GM21367 (cell line): ENCODE data around the gene LMO3.

ENCODE experiments used
- ATAC-seq: cut with Tn5 transposase; IDR thresholded peaks from one replicate; pipeline ENCODE4 v1.9.1; 2021; ENCODE audit not compliant: unreplicated experiment

Gene LMO3

DNA sequence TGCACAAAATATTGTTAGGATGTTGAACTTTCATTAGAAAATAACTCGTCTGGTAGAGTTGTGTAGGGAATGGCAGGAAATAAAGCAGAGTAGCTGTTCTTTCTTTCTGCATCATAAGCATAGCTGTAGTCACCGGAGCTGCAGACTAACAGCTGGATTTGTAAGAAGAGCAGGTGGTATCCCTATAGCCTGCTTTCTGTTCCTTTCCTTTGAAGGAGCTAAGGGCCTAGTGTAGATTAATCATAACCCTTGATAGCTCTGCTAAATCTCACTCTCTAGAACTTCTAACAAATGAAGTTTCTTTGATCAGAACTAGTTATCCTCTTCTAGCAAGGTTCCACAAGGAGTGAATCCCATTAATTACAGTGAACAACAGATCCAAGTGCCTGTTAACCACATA lies 3.5 kb downstream of the LMO3 start:
- no peak for ATAC-seq

DNA sequence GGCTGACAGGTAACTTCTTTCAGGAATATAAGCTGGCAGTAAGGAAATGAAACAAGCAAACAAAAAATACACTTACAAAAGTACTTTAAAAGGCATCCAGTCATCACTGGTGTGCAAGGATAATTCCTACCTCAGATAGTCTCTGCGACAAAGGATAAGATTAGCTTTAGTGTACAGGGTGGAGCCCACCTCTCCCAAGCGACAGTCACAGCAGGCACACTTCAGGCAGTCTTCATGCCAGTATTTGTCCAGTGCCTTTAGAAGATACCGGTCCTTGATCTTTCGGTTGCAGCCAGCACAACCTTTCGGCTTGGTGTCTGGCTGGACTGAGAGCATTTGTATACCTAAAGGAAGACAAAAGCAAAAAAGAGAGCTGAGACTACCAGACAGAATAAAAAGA lies 5.4 kb downstream of the LMO3 start:
- no peak for ATAC-seq

DNA sequence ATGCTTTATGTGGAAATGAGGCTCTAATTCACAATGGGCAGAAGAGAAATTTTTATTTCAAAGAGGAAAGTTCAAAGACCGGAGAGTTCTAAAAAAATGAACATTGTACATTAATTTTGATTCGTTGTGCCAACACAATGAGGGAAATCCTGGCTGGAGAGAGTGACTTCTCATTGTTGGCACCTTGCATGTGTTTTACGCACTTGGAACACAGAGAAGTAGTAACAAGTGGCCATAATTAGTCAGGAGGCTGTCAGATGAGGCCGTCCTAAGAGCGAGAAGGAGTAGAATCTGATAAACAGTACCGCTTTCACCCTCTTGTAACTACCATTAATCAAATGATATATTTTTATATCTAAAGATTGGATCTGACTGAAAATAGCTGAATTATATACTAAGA lies 6.9 kb downstream of the LMO3 start:
- ATAC-seq: no peak

DNA sequence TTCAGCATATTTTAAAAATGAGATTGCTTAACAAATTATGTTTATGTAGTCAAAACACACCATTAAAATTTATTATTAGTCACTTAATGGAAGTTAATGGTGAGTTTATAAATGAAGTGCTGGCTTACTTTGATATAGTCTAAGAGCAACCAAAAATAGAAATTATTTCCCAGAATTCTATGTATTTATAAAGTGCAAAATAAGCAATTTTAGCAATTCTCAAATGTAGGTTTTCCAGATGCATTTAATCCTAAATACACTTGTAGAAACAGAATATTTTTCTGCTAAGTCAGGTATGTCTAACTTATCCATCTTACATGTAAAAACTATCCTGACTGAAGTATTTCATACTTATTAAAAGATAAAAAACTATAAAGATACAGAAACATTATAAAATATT lies 11.2 kb downstream of the LMO3 start:
- ATAC-seq: no peak

DNA sequence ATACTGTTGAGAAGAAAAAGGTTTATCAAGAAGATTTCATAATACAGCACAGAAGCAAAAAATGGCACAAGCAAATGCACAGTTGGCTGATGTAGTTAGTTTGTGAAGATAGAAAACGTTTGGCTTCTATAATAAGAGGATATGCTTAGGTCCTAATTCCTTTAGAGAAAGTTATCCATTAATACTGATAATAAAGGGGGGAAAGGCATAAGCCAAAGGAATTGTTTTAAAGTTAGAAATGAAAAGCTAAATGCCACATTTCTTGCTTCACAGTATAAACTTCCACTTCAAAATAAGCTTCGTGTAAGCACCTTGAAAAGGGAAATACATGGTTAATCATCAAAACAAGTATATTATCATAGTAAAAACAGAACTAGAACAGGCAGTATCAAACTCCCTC lies 12.4 kb downstream of the LMO3 start:
- no peak for ATAC-seq

DNA sequence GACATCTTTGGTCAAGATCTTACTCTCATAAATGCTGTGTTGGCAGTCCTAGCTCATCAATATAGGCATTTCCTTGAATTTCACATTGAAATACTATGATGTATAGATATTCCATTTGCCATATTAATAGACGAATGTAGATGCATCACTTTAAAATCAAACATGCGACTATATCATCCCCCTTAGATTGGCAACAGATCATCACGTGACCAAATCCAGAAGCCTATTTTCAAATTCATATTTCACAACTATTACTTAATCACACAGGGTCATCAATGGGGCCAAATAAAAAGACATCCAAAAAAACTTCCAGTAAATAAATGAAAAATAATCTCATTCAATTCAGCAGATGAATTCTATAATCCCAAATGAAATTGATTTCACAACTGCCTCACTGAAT lies 15.3 kb downstream of the LMO3 start:
- no peak for ATAC-seq

DNA sequence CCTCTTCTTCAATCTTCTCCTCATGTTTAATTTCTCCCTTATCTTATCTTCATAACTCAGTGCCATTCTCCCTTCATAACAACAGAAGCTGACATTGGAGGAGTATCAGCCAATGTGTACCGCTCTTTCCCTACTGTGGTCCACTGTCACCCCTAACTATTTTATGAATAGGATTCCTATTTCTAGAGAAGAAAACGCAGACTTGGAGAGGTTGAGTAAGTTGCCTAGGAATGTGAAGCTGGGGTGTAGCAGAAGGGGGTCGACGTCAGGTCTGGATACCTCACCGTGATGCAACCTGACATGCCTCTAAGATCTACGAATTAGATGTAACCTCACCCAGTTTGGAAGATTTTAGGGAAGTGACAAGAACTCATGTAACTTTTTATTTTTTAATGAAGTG lies 17.1 kb downstream of the LMO3 start:
- no peak for ATAC-seq

DNA sequence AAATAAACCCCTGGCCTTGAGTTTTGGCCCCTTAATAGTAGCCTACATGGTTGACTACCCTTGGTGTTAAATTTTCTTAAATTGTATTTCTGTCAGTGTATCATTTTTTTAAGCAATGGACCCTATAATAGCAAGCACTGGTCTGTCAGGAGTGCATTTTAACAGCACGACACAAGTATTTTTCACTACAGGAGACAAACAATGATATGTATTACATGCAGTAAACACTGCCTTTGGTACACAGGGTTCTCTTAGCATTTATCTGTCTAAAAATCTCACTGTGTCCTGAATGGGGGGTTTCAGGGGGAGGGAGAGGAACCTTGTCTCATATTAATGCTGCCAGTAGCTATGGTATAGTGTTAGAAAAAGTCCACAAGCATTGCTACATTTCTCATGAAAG lies 18.4 kb downstream of the LMO3 start:
- ATAC-seq: no peak

DNA sequence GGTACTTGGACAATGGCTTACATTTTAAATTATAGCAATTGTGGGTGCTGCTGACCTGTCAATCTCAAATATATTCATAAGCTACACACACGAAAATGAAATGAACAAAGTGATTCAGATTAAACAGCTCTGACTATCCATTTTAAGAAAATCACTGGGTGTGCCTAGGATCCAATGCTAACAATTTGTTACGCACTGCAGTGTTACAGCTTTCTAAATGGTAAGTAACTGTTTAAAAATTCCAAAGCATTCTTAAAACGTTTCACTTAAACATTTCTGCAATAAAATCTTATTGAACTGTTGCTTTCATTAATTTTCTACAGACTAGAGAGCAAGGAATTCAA lies 18.9 kb downstream of the LMO3 start:
- no peak for ATAC-seq

DNA sequence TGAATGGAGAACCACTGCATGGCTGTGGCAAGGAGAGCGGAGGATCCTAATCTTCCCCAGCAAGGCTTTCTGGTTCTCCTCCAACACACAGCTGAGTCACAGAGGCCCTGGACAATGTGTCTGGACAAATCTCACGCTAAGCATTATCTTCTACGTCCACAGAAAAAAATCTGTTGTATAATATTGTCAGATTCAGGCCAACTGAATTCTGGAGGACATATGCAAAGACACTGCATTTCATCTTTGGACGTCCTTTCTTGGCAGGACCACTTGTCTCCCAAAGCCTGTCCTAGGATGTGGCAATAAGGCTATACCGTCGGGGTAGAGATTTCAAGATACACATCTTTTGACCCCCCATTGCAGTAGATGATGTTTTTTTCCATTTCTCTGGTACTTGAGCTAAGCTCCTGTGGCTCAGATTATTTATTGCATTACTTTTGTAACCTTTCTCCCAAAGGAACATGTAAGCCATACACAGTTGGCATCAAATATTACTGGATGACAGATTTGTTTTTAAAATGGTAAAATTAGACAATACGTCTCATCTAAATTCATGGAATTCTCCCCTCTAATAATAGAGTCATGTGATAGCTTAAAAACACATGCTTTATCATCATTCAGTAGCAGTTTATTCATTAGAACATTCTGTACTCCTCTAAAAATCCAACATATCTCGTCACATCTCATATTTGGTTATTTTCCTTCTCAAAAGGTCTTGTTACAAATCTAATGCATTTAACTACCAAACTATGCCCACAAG lies 19.4 kb downstream of the LMO3 start:
- ATAC-seq: no peak

DNA sequence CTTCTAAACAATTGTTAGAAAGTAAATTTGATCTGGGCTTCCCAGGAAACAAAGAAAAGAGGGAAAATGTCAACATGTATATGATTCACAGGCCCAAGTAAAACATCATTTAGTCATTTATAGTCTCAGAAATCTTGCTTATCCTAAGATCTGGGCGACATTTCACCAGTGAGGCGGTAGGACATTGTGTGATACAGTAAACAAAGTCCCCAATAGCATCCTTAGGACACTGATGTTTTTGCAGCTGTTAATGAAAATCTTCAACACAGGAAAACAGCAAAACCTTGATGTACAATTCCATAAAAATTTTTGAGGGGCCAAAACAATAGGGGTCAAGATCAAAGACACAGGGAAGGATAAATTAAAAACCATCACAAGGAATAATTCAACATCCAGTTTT lies 20.2 kb downstream of the LMO3 start:
- no peak for ATAC-seq

DNA sequence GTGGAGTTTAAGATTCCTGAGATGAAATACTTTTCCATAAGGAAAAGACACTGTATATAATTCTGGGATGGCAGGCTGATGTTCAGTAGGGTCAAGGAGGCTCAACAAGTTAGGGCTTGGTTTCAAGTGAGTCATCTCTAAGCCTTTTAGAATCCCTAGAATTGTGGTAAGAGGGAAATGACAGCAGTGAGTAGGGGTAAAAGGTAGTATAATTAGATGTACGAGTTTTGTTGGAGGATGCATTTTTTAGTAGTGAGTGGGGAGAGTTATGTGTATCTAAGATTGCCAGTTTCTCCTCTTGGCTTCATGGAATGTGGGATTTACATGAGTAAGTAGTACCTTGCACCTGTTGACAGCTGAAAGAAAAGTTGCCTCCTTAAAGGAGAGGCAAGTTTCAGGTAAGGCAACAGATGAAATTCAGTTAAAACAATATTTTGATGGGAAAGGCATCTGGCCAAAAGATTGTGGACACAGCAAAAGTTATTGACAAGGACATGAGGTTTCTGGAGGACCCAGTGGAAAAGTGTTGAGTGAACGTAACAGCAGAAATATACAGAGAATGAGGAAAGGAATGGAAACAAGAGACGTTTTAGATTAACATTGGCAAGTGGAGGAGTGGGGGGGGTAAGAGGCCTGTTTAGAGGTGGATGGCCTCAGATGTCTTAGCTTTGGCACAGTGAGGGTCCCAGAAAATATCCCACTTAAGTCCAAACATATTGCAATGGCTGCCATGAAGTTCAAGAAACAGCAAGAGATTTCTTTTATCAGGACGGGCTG lies 21.8 kb downstream of the LMO3 start:
- no peak for ATAC-seq

DNA sequence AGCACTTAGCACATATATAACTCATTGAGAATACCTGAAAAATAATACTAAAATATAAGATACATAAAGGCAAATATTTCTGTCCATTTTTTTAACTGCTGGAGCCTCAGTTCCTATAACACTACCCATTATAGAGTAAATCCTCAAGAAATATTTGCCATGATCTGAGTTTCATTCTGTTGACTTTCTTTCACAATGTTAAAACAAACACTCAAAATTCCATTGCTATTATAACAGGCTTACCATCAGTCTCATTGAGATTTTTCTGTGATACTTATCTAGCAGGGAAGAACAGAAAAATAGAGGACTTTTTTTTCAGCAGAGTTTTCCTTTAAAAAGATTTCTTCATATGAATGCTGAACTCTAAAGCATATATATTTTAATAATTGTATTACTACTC lies 24.5 kb downstream of the LMO3 start:
- no peak for ATAC-seq

DNA sequence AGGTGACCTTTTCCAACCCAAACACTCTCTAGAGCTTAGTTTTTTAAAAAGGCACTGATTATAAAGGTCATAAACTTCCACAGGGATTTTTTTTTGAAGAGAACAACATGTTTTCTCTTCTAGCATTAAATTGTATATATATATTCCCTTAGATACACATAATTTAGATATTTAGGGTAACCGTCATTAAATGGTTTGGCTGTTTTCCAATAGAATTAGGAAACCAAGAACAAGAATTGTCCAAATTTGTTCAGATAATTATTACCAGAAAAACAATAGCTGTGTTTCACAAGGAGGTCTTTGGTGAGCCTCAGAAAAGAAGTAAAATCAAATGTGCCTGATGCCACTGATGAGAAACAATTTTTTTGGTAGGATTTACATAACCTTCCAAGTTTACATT lies 26.9 kb downstream of the LMO3 start:
- ATAC-seq: no peak

DNA sequence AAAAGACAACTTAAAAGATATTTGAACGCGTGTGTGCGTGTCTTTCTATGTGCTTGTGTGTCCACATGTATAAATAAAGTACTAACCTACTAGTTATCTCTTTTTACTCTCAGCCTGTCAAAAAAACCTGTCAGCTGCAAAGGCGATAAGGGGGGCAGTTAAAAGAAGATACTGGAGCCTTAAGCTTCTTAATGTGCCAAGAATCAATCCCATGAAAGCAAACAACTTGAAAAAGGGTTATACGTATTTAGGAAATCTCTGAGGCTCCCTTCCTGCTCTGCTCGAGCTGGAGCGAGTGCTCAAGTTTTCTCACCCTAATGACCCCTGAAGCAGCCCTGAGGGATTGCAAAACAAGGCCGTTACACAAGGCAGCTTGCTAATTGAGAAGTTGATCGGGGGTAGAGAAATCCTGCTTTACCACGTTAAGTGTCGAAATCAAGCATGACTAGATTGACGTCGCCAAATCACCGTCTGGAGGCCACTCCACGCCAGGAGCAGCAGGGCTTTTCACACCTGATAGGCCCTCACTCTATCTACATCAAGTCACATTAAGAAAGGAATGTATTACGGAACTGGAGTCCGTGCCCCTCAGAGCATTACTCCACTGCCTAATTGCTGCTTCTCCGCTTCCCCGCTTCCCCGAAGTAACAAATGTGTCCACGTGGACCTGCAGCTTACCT lies 32.4 kb downstream of the LMO3 start:
- no peak for ATAC-seq

DNA sequence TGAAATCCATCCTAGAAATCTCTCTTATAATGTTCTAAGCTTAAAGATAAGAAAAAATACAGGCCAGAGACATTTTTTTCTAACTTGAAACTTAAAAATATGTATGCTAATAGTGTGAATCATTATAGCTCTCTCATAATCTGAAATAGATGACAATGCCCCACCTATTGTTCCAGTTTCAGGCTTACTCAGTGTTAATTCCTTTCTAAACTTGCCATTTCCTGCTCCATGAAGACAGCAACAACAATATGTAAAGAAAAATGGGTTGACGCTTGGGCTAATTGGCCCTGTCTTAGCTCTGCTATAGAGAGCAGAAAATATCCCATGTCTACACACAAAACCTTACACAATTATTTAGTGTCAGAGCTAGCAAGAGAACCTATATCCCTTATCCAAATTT lies 37.1 kb downstream of the LMO3 start:
- ATAC-seq: no peak

DNA sequence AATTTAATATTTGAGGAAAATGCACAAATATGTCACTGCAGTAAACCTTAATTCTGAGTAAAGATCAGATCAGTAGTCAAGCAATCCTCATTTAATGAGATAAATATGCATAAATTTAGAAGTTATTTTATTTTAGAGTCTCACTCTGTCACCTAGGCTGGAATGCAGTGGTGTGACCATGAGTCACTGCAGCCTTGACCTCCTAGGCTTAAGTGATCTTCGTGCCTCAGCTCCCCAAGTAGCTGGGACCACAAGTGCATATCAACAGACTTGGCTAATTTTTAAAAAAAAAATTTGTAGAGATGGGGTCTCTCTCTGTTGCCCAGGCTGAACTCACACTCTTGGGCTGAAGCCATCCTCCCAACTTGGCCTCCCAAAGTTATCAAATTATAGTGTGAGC lies 41.3 kb downstream of the LMO3 start:
- no peak for ATAC-seq

DNA sequence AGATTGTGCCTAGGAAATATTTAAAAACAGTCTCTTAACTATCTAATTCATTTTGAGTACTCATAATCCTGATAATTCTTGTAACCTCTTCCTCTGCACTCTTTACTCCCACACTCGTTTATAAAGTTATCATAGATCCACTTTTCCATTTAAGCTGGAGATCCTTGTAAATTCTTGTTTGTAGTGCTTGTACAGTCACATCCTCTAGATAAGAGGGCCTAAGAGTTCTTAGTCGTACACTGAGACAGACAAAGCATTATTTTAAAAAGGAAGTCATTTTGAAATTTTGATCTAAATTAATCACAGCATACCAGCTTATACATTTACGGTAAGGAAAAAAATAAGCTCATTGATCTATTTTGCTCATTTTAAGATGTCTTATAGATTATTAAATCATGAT lies 42.5 kb downstream of the LMO3 start:
- no peak for ATAC-seq

DNA sequence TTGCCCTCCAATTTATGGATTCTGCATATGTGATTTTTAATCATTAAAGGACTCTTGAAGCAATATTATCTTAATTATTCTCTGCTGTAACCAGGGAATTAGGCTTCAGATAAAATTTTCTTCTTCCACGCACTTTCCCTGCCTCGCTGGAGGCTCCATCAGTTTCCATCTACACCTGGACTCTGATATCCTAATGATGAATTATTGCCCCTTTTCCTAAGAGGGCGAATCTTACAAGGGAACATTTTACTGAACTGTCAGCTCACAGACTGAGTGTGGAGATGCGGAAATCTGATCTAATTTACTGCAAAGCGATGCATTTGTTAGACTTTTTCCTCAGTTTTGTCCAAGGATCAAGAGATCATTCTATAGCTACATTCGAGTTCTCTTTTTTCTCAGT lies 43.0 kb downstream of the LMO3 start:
- ATAC-seq: no peak

DNA sequence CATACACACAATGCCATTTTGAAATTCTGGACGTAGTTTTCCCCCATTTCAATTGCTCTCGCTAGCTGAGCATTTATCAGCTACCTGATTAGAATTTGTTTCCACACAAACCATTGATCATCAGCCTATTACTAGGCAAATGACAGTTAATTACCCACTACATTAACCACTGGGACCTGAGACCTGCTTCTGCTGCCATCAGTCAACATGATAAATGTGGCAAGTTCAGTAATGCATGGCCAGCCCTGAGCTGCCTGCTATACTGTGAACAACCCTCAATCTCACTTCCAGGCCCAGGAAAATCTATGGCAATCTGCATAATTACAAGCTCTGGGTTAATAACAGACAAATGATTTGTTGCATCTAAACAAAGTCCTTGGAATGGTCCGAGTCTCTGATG lies 43.5 kb downstream of the LMO3 start:
- no peak for ATAC-seq

DNA sequence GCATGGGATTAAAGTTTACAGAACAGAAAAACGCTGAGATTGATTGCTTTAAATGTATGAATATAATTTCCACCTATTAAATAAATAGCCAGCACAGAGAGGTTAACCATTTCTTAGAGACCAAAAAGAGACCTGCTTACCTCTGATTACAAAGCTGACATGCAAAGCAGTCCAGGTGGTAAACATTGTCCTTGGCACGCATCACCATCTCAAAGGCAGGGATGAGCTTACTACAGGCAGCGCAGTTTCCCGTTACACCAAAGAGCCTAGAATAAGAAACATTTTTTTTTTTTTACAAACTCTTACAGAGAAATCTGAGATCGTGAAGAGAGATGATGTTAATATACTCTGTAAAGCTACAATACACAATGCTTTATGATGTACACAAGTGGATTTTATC lies 45.7 kb downstream of the LMO3 start:
- ATAC-seq: no peak

DNA sequence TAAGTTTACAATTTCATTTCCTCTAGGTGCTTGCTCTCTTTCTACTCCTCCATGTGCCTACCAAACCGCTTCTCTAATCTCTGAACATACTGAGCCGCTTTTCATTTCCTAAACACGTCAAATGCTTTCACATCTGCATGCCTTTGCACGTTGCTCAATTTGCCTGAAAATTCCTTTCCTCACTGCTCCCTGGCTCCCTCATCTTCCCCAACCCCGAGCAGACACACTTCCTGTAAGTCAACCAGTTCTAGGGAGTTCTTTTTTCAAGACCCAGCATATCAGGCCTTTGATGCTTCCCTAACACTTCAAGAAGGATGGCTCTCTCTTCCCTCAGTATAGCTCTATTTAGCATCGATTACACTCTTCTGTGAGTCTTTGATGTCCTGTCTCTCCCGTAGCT lies 50.3 kb downstream of the LMO3 start:
- no peak for ATAC-seq
